GM12892 (cell line): ENCODE data around the gene OSBPL5.

Experiments
- POLR2A ChIP-seq: IDR thresholded peaks from 2 replicates; pipeline ENCODE4 v1.6.1; 2011; ENCODE audit warnings: low read depth, low read length, control low read depth
- POLR2AphosphoS5 ChIP-seq: IDR thresholded peaks from 2 replicates; pipeline ENCODE4 v1.6.1; 2011; ENCODE audit warnings: low read depth, low read length, control low read depth
- TAF1 ChIP-seq: IDR thresholded peaks from 2 replicates; pipeline ENCODE4 v1.6.1; 2011; ENCODE audit warnings: low read depth, mild to moderate bottlenecking, control low read depth, low read length, borderline replicate concordance

- TF ChIP-seq POLR2AphosphoS5 = no peak
- no peak for TF ChIP-seq POLR2A
- TF ChIP-seq TAF1 = no peak
These were observed 15.8 kb upstream of the OSBPL5 start for GRCh38 chr11:3180869-3181268.
